WTC11 (cell line): ENCODE data around the gene ANGPTL2. TPM values are rescaled to one million over a fixed set of nuclear protein-coding genes. Genes with fewer than 3 reads are reported as not detected.

ENCODE experiments used
- ATAC-seq: fragments of 200-7000 bp; cut with Tn5 transposase; 2 replicates; pipeline ENCODE4 v1.10.0; 2021; ENCODE audit warnings: mild to moderate bottlenecking, moderate library complexity
- CTCF ChIA-PET: fragments of 300-600 bp; sonication (Branson Sonifier 250); formaldehyde crosslinking; loops from one replicate; lab custom pipeline; 2021; ENCODE audit warnings: antibody characterized with exemption; lab: Charles Lee
- POLR2A ChIA-PET: fragments of 350-600 bp; sonication (Branson Sonifier 250); formaldehyde crosslinking; loops from one replicate; lab custom pipeline; 2021; ENCODE audit warnings: antibody characterized with exemption; lab: Charles Lee
- DNase-seq: peaks from one replicate; pipeline ENCODE4 v3.0.0; 2021; ENCODE audit warnings: low spot score
- H3K27ac Mint-ChIP-seq: 2 replicates; pipeline ENCODE4 v1.8.0; 2021; ENCODE audit warnings: mixed read lengths
- H3K27me3 Mint-ChIP-seq: 2 replicates; pipeline ENCODE4 v1.8.0; 2021; ENCODE audit warnings: low read depth, mild to moderate bottlenecking, moderate library complexity, mixed read lengths
- H3K36me3 Mint-ChIP-seq: 2 replicates; pipeline ENCODE4 v1.8.0; 2021; ENCODE audit warnings: mixed read lengths
- H3K4me1 Mint-ChIP-seq: 2 replicates; pipeline ENCODE4 v1.8.0; 2022; ENCODE audit warnings: mixed read lengths
- H3K4me3 Mint-ChIP-seq: 2 replicates; pipeline ENCODE4 v1.8.0; 2021; ENCODE audit warnings: mild to moderate bottlenecking, moderate library complexity, mixed read lengths
- H3K9me3 Mint-ChIP-seq: 2 replicates; pipeline ENCODE4 v1.8.0; 2021; ENCODE audit warnings: mixed read lengths
- AFF4 ChIP-seq: sonication (generic); formaldehyde crosslinking; IDR thresholded peaks from 2 replicates; pipeline ENCODE4 v1.8.1; 2023; ENCODE audit warnings: mild to moderate bottlenecking, missing genetic modification reagents, borderline replicate concordance
- ATF3 ChIP-seq: sonication (generic); formaldehyde crosslinking; conservative IDR thresholded peaks from 2 replicates; pipeline ENCODE4 v1.8.1; 2022; ENCODE audit warnings: mild to moderate bottlenecking, missing genetic modification reagents
- CREM ChIP-seq: sonication (generic); formaldehyde crosslinking; IDR thresholded peaks from 2 replicates; pipeline ENCODE4 v1.8.1; 2022; ENCODE audit warnings: mild to moderate bottlenecking, missing genetic modification reagents, moderate library complexity
- CTCF ChIP-seq: fragments of 200-600 bp; IDR thresholded peaks from 2 replicates; pipeline ENCODE4 v1.8.0; 2022; ENCODE audit warnings: antibody characterized with exemption
- E2F5 ChIP-seq: sonication (generic); formaldehyde crosslinking; IDR thresholded peaks from 2 replicates; pipeline ENCODE4 v1.8.1; 2022; ENCODE audit warnings: mild to moderate bottlenecking, moderate library complexity, missing genetic modification reagents
- FOXJ3 ChIP-seq: sonication (generic); formaldehyde crosslinking; IDR thresholded peaks from 2 replicates; pipeline ENCODE4 v1.9.0; 2021; ENCODE audit warnings: missing genetic modification reagents, mild to moderate bottlenecking, borderline replicate concordance
- GABPB1 ChIP-seq: sonication (generic); formaldehyde crosslinking; IDR thresholded peaks from 2 replicates; pipeline ENCODE4 v1.8.1; 2023; ENCODE audit warnings: mild to moderate bottlenecking, missing genetic modification reagents
- GRHL2 ChIP-seq: fragments of 250-450 bp; sonication (Bioruptor Pico); IDR thresholded peaks from 2 replicates; pipeline ENCODE4 v1.8.0; 2022; ENCODE audit warnings: mild to moderate bottlenecking, moderate library complexity; ENCODE audit not compliant: insufficient replicate concordance, severe bottlenecking
- KAT7 ChIP-seq: sonication (generic); formaldehyde crosslinking; IDR thresholded peaks from 2 replicates; pipeline ENCODE4 v1.8.1; 2023; ENCODE audit warnings: missing genetic modification reagents, mild to moderate bottlenecking, borderline replicate concordance
- MAX ChIP-seq: sonication (generic); formaldehyde crosslinking; IDR thresholded peaks from 2 replicates; pipeline ENCODE4 v1.8.0; 2022; ENCODE audit warnings: mild to moderate bottlenecking, missing genetic modification reagents
- MXD4 ChIP-seq: fragments of 250-450 bp; sonication (Bioruptor Pico); IDR thresholded peaks from 2 replicates; pipeline ENCODE4 v1.8.0; 2021; ENCODE audit warnings: mild to moderate bottlenecking, moderate library complexity, borderline replicate concordance
- MYBL2 ChIP-seq: sonication (generic); formaldehyde crosslinking; IDR thresholded peaks from 2 replicates; pipeline ENCODE4 v1.8.1; 2023; ENCODE audit warnings: mild to moderate bottlenecking, moderate library complexity, missing genetic modification reagents
- OVOL2 ChIP-seq: fragments of 250-450 bp; sonication (Bioruptor Pico); IDR thresholded peaks from 2 replicates; pipeline ENCODE4 v1.9.0; 2021; ENCODE audit warnings: mild to moderate bottlenecking, borderline replicate concordance
- PRRX2 ChIP-seq: fragments of 250-450 bp; sonication (Bioruptor Pico); IDR thresholded peaks from 2 replicates; pipeline ENCODE4 v1.8.0; 2021; ENCODE audit warnings: mild to moderate bottlenecking
- SMAD3 ChIP-seq: sonication (generic); formaldehyde crosslinking; IDR thresholded peaks from 2 replicates; pipeline ENCODE4 v1.8.0; 2022; ENCODE audit warnings: missing genetic modification reagents, mild to moderate bottlenecking, borderline replicate concordance
- ZBTB21 ChIP-seq: sonication (generic); formaldehyde crosslinking; IDR thresholded peaks from 2 replicates; pipeline ENCODE4 v1.8.1; 2023; ENCODE audit warnings: mild to moderate bottlenecking, missing genetic modification reagents, borderline replicate concordance
- ZNF281 ChIP-seq: sonication (generic); formaldehyde crosslinking; IDR thresholded peaks from 2 replicates; pipeline ENCODE4 v1.8.0; 2023; ENCODE audit warnings: mild to moderate bottlenecking, missing genetic modification reagents
- ZNF512 ChIP-seq: sonication (generic); formaldehyde crosslinking; IDR thresholded peaks from 2 replicates; pipeline ENCODE4 v1.8.1; 2022; ENCODE audit warnings: missing genetic modification reagents, borderline replicate concordance
- total RNA-seq: library from RNA; stranded (reverse); gene quantifications from 3 replicates; pipeline ENCODE4 v1.2.3, GENCODE V29; 2021

Gene ANGPTL2
- total RNA-seq, 1 experiment from 2014 or later = 4.5 TPM

GRCh38 chr9:127130661-127131538, 8.5 kb upstream of the ANGPTL2 start:
- Mint-ChIP-seq H3K27me3 (no peaks in the 10 kb centered on the region), H3K4me3 (no peak overlapping the region), H3K36me3 (no peaks in the 10 kb centered on the region), H3K27ac (no peak overlapping the region), H3K9me3 (no peaks in the 10 kb centered on the region), H3K4me1 (peaks cover 37% of the 10 kb centered on the region)
- ATAC-seq (no peak), DNase-seq (no peak)
- POLR2A ChIA-PET = interaction anchor here (0.9 kb wide), 1 partner anchor 266 kb away, joined by 3 read pairs; no protein-coding TSS in a partner anchor
- TF ChIP-seq OVOL2 (CRISPR knock-in tag) (no peak), GABPB1 (CRISPR knock-in tag) (peak; percentile 77)
- CTCF ChIA-PET = interaction anchor here (0.9 to 2.8 kb wide), 4 partner anchors 8 to 166 kb away, joined by 3 to 8 read pairs (median 4); partner anchors contain the start of gene ANGPTL2

- peaks cover 32% of the 10 kb centered on the region for H3K4me1 Mint-ChIP-seq
- ATAC-seq (no peak), DNase-seq (no peak)
- no peak overlapping the region for H3K4me3 Mint-ChIP-seq
- CTCF ChIA-PET = interaction anchor here (1.3 to 2.8 kb wide), 2 partner anchors 18 to 68 kb away, joined by 3 to 8 read pairs; no protein-coding TSS in a partner anchor
- H3K36me3 Mint-ChIP-seq = no peaks in the 10 kb centered on the region
- no peaks in the 10 kb centered on the region for H3K9me3 Mint-ChIP-seq
- TF ChIP-seq CREM (CRISPR knock-in tag) = no peak
- H3K27ac Mint-ChIP-seq = no peak overlapping the region
- H3K27me3 Mint-ChIP-seq = no peaks in the 10 kb centered on the region
- POLR2A ChIA-PET = no interaction called here
These were observed 7.8 kb upstream of the ANGPTL2 start for GRCh38 chr9:127130235-127130634.

- Mint-ChIP-seq H3K27ac (no peak overlapping the region), H3K4me3 (no peak overlapping the region)
- POLR2A ChIA-PET = no interaction called here
- TF ChIP-seq CREM (CRISPR knock-in tag) (no peak), PRRX2 (CRISPR knock-in tag) (no peak), ZNF512 (CRISPR knock-in tag) (no peak), ZNF281 (CRISPR knock-in tag) (no peak), OVOL2 (CRISPR knock-in tag) (no peak), AFF4 (CRISPR knock-in tag) (no peak), SMAD3 (CRISPR knock-in tag) (no peak), MXD4 (CRISPR knock-in tag) (no peak), KAT7 (CRISPR knock-in tag) (no peak), MAX (CRISPR knock-in tag) (no peak), MYBL2 (CRISPR knock-in tag) (no peak), GRHL2 (CRISPR knock-in tag) (no peak), E2F5 (CRISPR knock-in tag) (no peak), FOXJ3 (CRISPR knock-in tag) (no peak), CTCF (no peak), ZBTB21 (no peak), ATF3 (CRISPR knock-in tag) (no peak)
These were observed 7.3 kb upstream of the ANGPTL2 start for GRCh38 chr9:127129718-127130085.

More at GRCh38 chr9:127129718-127130085, 7.3 kb upstream of the ANGPTL2 start:
- H3K36me3 Mint-ChIP-seq = no peaks in the 10 kb centered on the region
- peaks cover 32% of the 10 kb centered on the region for H3K4me1 Mint-ChIP-seq
- no peak for DNase-seq
- no peaks in the 10 kb centered on the region for H3K9me3 Mint-ChIP-seq
- no peaks in the 10 kb centered on the region for H3K27me3 Mint-ChIP-seq
- CTCF ChIA-PET = interaction anchor here (1.3 kb wide), 1 partner anchor 18 kb away, joined by 3 read pairs; no protein-coding TSS in a partner anchor
- no peak for ATAC-seq
